Stimulated activated CD4-positive, alpha-beta T cell treated with anti-CD3 and anti-CD28 coated beads, Interleukin-1b, Interleukin-23, amount 100 ng/mL, for 4 hours (primary cell): ENCODE data around the gene ENAH.
"Not testable (repeated sequence)": the region's sequence is repeated elsewhere in the genome, so short reads cannot be mapped to it uniquely, and the experiment has no call there.

Experiments used
- DNase-seq, 2 donors: peaks; one replicate each; pipeline ENCODE4 v3.0.0-alpha.2; 2020; ENCODE audit warnings: low read depth in 2 of 2

ENAH gene

GRCh38 chr1:225525377-225525776 lies 127.5 kb downstream of the ENAH start:
- DNase-seq: no peak

GRCh38 chr1:225524570-225524969 lies 128.4 kb downstream of the ENAH start:
- DNase-seq: no peak

- no peak for DNase-seq
Measured at GRCh38 chr1:225523263-225523950, 129.5 kb downstream of the ENAH start.

- no peak for DNase-seq
Measured at GRCh38 chr1:225522588-225523262, 130.2 kb downstream of the ENAH start.

DNA sequence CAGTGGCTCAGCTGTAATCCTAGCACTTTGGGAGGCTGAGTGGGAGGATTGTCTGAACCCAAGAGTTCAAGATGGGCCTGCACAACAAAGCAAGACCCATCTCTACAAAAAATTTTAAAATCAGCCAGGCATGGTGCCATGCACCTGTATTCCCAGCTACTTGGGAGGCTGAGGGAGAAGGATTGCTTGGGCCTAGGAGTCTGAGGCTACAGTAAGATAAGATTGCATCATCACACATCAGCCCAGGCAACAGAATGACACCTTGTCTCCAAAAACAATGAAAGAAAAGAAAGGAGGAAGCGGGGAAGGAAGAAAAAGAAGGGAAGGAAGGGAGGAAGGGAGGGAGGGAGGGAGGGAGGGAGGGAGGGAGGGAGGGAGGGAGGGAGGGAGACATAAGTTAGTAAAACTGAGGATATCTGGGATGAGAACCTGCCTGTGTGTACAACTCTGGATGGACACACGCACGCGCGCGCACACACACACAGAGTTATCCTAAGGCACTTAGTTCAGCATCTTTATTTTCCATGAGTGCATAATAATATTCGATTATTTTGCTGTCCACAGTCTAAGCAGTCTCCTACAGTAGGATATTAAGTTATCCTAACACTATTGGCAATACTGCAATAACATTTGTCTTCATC lies 132.2 kb downstream of the ENAH start:
- no peak for DNase-seq

DNA sequence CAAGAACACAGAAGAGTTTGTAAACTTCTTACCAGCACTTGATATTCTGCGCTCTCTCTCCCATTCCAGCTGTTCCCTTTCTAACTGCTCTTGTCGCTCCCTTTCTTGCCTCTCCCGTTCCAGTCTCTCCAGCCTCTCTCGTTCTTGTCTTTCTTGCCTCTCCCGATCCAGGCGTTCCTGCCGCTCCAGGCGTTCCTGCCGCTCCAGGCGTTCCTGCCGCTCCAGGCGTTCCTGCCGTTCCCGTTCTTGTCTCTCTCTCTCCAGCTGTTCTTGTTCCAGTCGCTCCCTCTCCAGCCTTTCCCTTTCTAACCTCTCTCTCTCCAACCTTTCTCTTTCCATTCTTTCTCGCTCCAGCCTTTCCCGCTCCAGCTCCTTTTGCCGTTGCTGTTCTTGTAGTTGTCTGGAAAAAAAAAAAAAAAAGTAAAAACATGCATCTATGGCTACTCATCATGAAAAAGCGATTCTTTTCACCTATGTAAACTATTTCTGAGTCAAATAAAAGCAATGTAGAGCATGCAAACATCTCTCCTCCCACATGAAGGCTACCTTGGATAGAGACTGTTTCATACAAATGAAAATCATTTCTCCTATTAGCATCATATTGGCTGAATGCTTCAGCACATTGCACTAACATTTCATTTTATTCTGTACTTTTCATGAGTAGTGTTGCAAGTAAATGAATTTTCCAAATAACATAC lies 133.6 kb downstream of the ENAH start:
- no peak for DNase-seq

GRCh38 chr1:225517697-225518096 lies 135.2 kb downstream of the ENAH start:
- DNase-seq: no peak

GRCh38 chr1:225517221-225517620 lies 135.7 kb downstream of the ENAH start:
- no peak for DNase-seq

DNA sequence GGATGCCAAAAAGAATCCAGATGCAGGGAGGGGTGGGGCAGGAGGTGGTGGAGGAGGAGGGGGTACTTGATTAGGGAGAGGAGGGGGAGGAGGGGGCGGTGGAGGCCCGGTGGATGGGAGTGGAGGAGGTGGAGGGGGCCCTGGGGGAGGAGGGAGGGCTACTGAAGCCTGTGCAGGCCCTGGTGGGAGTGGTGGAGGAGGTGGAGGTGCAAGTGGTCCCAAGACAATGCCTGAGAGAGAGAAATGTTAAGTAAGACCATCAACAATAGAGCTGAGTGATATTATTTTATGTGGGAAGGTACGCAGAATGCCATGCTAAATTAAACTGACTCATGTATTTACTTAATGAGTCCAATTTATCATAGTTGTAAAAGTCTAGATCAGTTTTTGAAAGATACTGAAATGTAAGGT lies 138.2 kb downstream of the ENAH start:
- DNase-seq: no peak

DNA sequence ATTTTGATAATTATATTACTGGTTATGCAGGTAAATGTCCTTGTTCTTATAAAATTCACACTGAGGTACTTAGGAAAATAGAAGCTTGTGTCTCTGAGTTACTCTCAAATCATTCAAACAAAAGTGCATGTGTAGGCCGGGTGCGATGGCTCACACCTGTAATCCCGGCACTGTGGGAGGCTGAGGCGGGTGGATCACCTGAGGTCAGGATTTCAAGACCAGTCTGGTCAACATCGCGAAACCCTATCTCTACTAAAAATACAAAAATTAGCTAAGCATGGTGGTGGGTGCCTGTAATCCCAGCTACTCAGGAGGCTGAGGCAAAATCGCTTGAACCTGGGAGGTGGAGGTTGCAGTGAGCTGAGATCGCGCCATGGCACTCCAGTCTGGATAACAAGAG lies 139.3 kb downstream of the ENAH start:
- DNase-seq: not testable (repeated sequence)

DNA sequence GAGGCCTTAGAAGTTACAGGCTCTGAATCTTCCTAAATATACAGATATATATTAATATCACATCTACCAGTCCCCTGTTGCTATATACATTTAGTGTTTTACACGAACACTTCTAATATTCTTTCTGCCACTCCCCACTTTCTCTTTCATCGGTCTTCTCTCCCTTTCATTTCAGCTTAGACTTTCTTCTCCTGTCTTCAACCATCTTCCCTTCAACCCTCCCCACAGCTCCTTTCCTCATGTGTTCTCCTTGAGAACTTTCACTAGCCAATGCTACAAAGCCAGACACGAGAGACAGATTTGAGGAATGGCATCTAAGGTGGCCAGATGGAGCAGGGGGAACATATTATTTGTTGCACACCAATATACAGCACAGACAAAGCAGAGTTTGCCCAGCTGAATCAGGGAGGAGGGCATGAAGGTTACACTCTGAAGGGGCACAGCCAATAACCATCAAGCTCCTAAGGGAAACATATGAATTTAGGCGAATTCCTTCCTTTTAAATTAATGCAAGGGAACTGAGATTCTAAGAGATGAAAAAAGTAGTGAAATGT lies 141.0 kb downstream of the ENAH start:
- no peak for DNase-seq

DNA sequence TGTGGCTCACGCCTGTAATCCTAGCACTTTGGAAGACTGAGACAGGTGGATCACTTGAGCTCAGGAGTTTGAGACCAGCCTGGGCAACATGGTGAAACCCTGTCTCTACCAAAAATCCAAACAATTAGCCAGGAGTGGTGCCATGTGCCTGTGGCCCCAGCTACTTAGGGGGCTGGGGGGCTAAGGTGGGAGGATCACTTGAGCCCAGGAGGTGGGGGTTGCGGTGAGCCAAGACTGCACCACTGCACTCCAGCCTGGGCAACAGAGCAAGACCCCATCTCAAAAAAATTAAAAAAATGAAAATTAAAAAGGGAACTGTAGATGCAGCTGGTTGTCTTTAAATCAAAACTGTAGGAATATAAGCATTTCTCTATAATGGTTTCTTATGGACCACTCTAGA lies 142.2 kb downstream of the ENAH start:
- not testable (repeated sequence) for DNase-seq

DNA sequence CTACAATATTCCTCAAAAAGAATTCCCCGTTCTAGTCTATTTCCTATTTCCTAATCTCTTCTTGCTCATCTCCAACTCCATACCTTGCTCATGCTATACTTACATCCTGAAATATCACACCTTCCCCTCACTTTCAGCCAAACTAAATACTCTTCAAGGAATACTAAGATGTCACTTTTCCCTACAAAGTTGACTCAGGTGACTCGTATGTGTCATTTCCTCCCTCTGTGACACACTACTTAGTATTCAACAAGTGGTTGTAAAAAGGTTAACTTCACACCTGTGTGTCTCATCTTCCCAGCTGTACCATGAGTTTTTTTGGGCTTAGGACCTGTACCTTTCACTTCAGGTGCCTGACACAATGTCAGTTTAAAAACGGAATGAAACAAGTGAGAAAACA lies 143.2 kb downstream of the ENAH start:
- DNase-seq: no peak

DNA sequence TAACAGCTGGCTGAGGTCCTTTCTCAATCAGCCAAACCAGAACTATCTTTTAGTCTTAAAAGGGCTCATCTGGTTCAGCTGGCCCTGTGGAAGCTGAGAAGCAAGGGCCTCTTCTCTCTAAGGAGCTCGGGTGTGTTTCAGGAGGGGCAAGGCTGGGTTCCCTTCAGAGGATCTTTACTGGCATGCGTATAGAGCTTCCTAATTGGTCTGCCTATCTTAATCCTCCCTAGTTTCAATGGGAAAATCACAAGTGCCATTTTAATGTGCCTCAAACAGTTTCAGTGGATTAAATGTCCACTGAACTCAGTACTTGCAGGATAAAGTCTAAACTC lies 143.6 kb downstream of the ENAH start:
- DNase-seq: no peak

DNA sequence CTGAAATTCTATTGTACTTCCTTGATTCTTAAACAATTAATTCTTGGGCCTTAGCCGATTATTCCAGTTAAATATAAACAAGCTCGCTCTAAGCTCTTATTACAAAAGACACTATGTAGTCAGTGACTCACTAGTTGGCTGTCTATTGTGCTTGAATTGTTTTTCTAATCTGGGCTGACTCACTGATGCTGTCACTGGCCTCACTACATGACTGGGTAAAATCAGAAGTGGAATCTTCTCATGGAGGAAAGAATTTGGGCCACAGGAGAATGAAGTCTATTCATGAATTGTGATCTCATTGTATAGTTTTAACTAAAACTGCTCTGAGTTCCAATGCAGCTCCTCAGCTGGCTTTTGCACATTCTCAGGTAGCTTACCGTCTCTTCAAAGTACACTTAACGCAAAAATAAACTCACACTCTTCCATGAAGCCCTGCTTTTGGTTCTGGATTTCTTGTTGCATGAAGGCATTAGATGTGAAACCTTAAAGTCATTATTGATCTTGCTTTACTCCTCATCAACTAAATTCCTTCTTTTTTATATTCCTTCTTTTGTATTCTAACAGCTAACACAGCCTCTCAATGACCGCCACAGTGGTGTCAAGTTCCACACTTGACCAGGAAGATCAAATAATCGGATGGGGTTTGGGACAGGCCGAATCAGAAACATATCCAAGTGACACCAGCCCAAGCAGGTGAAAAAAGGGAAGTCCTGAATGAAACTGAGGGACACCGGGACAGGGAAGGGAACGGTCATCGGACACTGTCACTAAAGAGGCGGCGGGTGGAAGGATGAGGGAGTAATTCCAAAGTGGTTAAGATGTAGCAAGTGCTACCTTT lies 144.2 kb downstream of the ENAH start:
- DNase-seq: no peak

- DNase-seq: no peak
Measured at GRCh38 chr1:225506727-225507126, 146.2 kb downstream of the ENAH start.

GRCh38 chr1:225504776-225505175 lies 148.1 kb downstream of the ENAH start:
- DNase-seq: no peak

GRCh38 chr1:225500624-225501192 lies 152.2 kb downstream of the ENAH start:
- DNase-seq: no peak

DNA sequence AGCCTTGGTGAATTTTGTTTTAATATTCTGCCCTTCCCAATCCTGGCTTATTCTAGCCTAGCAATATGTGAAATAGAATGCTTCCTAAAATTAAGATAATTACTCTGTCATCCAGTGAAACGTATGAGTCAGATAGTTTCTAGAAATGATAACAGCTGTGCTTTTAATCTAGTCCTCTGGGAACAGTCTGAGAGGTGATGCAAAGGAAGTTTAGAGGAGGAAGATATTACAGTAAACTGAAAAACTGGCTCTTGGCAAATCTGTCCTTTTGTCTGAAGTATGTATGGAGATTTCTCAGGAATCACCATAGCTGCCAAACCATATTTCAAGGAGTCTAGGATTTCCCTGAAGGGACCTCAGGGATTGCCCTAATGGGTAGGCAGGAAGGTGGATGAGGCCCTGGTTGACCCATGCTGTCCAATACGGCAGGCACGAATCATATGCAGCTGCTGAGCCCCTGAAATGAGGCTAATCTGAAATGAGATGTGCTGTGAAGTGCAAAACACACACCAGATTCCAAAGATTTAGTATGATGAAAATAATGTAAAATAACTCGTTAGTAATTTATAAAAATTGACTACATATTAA lies 154.3 kb downstream of the ENAH start:
- DNase-seq: no peak

DNA sequence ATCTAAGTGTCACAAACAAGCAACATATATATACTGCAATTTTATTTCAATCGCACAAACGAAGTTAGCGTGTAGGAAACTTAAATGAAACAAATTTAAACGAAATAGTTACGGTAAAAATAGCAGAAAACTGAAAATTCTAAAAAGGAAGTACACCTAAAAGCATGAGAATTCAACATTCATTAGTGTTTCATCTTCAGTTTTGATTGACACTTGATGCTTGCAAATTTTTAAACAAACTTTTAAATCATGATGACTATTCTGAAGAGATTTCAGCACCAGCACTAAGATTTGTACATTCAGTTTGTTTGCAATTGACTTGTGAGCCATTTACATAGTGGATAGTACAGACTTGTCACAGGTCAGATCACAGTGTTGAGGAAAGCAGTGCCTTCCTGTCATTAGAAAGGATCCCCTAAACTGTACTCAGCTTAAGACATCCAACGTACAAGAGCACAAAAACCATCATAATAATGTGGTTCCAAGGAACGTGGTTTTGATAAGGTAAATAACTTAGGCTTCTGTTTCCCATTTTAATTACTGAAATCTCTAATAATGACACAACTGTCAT lies 158.0 kb downstream of the ENAH start:
- DNase-seq: no peak
